ENCODE results near the gene NOD1.
A peak's percentile ranks its signal among the peaks of the same experiment; 100 is the strongest.

Gene NOD1

DNA sequence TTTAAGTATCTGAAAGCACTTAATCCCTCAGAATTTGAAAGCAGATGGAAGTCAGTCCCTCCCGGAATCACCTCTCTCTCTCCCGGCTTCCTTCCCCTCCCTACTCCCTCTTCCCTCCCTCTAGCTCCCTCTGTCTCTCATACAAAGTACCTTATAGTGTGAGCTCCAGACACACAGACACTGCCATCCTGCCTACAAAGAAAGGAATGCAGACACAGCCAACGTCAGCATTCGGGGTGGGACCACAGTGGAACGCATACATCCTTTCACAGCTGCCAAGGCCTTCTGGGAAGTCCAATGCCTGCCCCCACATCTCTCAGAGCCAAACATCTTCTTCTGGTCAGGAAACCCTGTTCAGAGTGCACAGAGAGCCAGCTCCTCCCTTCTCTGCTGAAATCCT lies 9.3 kb downstream of the NOD1 start:
- DNase-seq (ENCODE audit: low read depth), result peak; percentile 99

DNA sequence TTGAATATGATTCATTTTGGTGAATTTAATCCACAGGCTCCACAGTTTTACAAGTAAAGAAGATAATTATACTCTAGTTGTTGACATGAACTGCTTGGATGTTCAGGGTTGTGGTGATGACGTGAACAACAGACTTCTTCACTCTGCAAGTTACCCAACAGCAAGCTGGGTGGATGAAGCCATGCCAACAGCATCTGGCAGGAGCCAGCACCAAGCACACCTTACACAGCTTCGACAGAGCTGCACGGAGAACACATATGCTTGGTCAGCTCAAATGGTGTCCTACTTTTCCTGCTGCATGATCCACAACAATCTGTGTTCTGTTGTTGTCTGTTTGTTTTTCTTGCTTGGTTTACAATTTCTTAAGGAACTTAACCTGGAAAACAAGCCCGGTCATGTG lies 9.8 kb downstream of the NOD1 start:
- DNase-seq (ENCODE audit: low read depth), result peak; percentile 43

- no peak for DNase-seq (ENCODE audit: low read depth)
Observed at GRCh38 chr7:30468041-30468440, 10.5 kb downstream of the NOD1 start.

DNA sequence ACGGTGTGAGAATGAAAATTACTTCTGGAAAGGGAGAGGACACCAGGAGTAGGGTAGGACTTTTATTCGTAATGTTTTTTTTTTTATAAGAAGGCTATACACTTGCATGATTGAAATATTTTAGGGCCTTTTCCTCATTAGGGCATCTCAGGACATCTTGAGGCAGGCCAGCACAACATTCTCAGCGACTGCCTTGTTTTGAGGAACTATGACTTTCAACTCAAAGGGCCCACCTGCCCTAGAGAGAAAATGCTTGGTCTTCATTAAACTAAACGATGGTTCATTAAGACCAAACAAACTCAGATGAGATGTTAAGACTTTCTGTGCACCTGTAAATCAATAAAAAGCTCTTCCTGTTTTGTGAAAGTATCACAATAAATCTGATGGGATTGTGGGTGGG lies 11.3 kb downstream of the NOD1 start:
- DNase-seq (ENCODE audit: low read depth), result no peak

GRCh38 chr7:30466266-30466665 lies 12.3 kb downstream of the NOD1 start:
- no peak for DNase-seq (ENCODE audit: low read depth)

DNA sequence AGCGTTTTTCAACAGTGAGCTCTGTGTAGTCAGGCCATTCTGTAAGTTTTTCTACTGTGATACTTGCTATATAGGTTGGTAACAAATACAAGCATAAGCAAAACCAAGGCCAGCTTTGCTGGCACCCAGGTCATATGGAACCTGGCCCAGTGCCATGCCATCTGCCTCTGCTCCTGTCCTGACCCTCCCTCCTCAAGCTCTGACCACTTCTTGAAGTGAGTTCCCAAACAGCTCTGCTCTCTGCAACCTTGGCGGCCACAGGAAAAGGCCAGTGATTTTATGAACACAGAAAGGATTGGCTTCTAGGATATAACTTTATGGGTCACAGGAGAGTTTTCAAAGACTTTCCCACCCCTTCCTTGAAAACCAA lies 12.8 kb downstream of the NOD1 start:
- no peak for DNase-seq (ENCODE audit: low read depth)

DNA sequence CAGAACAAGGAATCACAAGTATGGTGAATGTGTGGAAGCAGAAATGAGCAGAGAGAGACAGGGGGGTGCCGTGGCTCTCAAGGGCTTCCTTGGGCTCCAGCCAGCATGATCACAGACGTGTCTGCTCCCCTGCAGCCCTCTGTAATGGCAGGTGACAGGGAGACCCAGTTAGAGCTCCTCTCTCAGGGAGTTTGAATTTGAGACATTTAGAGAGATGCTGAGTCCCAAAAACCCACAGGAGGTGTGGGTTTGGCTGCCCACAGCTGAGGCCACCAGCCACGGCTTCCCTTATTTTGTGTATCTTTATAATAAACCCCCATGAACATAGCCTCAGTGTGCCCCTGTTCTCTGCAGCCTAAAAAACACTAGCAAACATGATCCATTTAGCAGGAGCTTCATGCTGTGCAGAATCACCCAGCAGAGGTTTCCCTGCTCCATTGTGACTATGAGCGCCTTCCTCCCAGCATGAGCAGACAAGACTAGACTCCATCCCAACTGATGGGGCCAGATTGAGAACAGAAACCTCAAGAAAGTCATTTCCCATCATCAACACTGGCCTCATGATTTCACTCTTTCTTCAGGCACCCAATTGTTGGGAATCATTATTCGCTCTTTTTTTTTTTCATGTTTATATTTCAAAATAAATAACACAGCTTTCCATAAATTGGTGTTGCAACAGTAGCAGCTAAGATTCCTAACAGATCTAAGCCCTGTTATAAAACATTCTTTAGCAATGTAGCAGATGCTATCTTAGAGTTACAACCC lies 13.4 kb downstream of the NOD1 start:
- DNase-seq (ENCODE audit: low read depth), result peak; percentile 61

GRCh38 chr7:30464231-30464671 lies 14.3 kb downstream of the NOD1 start:
- no peak for DNase-seq (ENCODE audit: low read depth)

DNA sequence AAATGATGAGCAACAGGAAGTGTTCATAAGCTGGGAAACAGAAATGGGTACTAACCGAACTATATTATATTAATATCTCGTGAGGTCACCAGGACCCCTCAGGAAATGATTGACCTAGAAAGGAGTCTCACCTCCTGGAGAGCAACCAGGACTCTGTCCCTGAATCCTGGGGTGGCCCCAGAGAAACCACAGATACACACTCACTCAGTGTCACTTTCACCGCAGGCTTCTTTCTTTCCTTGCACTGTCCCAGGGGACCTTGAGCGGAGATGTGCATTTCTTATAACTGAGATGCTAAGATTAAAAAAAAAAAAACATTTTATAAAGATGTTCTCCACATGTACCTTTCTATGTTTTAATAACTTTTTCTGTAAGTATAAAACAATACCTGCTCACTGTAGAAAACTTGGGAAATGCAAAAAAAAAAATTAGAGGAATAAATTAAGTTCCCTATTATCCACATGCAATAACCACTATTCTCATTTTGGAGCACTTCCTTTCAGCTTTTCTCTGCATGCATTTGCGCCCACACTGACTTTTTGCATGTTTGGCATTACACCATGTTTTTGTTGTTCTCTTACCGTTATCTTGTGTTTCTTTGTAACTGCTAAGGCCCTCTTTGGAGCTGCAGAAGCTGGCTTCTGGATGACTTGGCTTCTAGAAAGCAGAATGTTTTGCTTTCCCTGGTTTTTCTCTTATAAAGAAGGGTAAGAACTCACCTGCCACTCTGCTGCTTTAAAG lies 15.0 kb downstream of the NOD1 start:
- no peak for DNase-seq (ENCODE audit: low read depth)

DNA sequence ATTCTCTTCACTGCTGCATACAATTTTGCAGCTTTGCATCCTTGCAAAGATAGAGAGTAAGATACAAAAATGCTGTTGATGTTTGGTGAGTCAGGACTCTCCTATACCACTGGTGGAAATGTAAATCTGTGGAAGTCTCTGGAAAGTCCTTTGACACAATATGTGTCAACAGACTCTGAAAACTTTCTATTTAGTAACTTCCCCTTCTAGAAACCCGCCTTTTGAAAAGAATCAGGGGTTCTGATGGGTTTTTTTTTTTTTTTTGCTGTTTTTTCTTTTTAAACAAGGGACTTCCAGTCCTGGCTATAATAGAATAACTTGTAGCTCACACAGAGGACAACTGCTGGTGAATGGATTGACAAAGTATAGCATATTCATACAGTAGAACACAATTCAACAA lies 16.4 kb downstream of the NOD1 start:
- DNase-seq (ENCODE audit: low read depth), result no peak

- no peak for DNase-seq (ENCODE audit: low read depth)
Observed at GRCh38 chr7:30460246-30460633, 18.3 kb downstream of the NOD1 start.

GRCh38 chr7:30459591-30460245 lies 18.9 kb downstream of the NOD1 start:
- peak; percentile 97 for DNase-seq (ENCODE audit: low read depth)

DNA sequence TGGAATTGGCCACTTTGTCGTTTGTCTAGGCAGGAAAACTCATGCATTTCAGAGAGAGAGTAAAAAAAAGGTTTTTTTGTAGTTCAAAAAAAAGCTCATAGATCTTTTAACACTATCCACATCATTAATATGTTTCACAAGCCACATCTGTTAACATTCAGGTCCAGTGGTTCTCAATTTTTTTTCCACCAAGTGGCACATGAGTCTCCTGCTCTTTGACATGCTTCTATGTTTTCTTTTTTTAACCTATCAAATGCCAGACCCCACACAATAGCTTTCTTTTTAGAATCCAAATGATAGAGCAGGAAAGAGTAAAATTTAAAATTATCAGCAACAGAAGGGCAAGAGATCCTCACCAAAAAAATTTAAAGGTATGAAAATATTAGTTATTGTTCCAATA lies 20.3 kb downstream of the NOD1 start:
- no peak for DNase-seq (ENCODE audit: low read depth)

GRCh38 chr7:30453921-30454320 lies 24.7 kb downstream of the NOD1 start:
- DNase-seq (ENCODE audit: low read depth), result no peak

DNA sequence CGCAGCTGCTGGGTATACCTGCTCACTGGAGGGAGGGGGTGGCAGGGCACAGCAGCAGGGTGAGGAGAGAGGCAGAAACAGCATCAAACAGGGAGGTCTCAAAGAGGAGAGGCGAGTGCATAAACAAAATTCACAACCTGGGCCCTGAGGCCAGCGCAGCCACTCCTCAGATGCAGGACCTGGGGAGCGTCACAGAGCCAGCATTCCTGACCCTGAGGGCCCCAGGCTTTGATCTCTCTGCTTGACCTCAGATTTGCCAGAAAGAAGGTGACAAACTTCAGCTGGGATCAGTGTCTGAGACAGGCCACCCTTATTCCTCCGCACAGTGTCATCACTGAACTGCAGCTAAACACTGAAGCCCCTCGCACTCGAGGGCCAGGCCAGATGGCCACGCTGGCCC lies 25.6 kb downstream of the NOD1 start:
- no peak for DNase-seq (ENCODE audit: low read depth)

GRCh38 chr7:30452280-30452930 lies 26.2 kb downstream of the NOD1 start:
- DNase-seq (ENCODE audit: low read depth), result no peak

DNA sequence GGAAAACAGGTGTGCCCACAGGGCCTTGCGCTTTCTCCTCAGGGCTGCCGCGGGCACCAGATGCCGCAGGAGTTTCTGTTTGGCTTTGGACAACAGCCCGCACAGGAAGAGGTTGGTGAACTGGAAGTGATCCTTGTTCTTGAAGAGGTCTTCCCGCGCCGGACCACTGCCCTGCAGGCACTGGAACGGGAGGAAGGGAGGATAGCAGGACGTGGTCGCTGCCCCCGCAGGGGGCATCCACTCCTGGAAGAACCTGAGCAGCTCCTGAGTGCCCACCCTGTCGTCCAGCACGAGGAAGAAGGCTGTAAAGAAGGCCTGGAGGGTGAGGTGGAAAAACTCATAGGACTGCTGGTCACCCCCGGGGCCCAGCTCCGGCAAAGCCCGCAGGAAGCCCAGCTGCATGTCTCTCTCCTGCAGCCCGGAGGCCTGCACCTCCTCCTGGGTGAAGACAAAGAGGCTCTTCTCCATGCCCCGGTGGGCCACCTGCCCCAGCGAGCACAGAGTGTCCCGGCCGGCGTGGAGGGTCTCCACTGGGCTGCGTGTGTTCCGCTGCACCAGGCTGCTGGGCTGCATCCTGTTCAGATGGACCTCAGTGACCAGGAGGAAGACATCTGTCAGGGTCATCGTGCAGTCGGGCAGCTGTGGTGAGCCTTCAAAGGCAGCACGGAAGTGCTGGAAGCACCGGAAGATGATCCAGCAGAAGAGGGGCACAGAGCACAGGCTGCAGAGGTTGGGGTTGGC lies 26.9 kb downstream of the NOD1 start:
- DNase-seq (ENCODE audit: low read depth), result no peak

GRCh38 chr7:30450983-30451497 lies 27.5 kb downstream of the NOD1 start:
- DNase-seq (ENCODE audit: low read depth), result no peak

GRCh38 chr7:30450240-30450982 lies 28.2 kb downstream of the NOD1 start:
- DNase-seq (ENCODE audit: low read depth), result no peak

DNA sequence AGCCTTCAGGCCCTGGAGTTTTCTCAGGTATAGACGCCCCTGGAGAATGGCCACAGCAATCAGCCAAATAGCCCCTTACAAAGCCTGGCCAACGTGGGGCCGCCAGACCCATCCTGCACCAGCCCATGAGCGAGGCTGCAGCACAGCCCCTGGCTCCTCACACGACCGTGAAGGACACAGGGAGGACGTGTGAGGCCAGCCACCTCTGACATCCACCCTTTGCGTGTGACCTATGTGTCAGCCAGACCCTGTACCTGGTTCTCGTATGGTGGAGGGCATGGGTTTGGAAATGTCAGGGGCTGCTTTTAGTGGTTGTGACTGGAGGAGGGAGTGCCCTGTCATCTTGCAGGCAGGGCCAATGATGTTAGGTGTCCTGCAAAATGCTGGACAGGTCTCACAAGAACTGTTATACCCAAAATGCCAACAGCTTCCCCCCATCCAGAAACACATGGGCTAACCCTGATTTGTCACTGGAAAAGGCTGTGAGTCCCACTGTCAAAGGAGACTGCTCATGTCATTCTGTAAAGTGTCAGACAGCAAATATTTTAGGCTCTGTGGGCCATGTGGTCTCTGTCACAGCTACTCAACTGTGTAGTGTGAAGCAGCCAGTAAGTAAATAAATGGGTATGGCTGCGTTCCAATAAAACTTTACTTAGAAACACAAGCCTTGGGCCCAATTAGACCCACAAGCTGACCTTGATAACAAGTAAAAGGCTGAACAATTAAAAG lies 30.0 kb downstream of the NOD1 start:
- no peak for DNase-seq (ENCODE audit: low read depth)
